Spleen (tissue), 11 donors: ENCODE data around the gene TSKU. TPM values are rescaled to one million over a fixed set of nuclear protein-coding genes. Genes with fewer than 3 reads are reported as not detected.

Experiments used
- DNase-seq: peaks from one replicate; pipeline ENCODE4 v3.0.0-alpha.2; 2020
- H3K27ac ChIP-seq, 8 donors: fragments of 200-600 bp; sonication (generic) in 7 of 8; 1 replicate in 4 of 8; 2 replicates in 4 of 8; pipeline versions ENCODE4 v1.5.0 to v1.8.0; 2016 to 2021; ENCODE audit warnings: inconsistent platforms in 4 of 8, mild to moderate bottlenecking in 4 of 8, moderate library complexity in 1 of 8
- H3K27me3 ChIP-seq, 7 donors: fragments of 200-600 bp; sonication (generic) in 6 of 7; replicated peaks in 1 of 7; 1 replicate in 4 of 7; 2 replicates in 3 of 7; pipeline versions ENCODE4 v1.5.0 to v1.8.0; 2016 to 2021; ENCODE audit warnings: inconsistent platforms in 3 of 7, mild to moderate bottlenecking in 1 of 7
- H3K36me3 ChIP-seq, 6 donors: fragments of 200-600 bp; sonication (generic) in 5 of 6; 1 replicate in 4 of 6; 2 replicates in 2 of 6; pipeline versions ENCODE4 v1.5.0 to v1.8.0; 2016 to 2021; ENCODE audit warnings: inconsistent platforms in 2 of 6
- H3K4me1 ChIP-seq, 6 donors: fragments of 200-600 bp; sonication (generic) in 5 of 6; 1 replicate in 3 of 6; 2 replicates in 3 of 6; pipeline versions ENCODE4 v1.5.0 to v1.8.0; 2016 to 2021; ENCODE audit warnings: inconsistent platforms in 3 of 6
- H3K4me3 ChIP-seq, 8 donors: fragments of 200-600 bp; sonication (generic) in 7 of 8; 1 replicate in 4 of 8; 2 replicates in 4 of 8; pipeline versions ENCODE4 v1.5.0 to v1.8.0; 2016 to 2021; ENCODE audit warnings: inconsistent platforms in 4 of 8, mild to moderate bottlenecking in 4 of 8, moderate library complexity in 2 of 8
- H3K9me3 ChIP-seq, 8 donors: fragments of 200-600 bp; sonication (generic) in 7 of 8; 1 replicate in 4 of 8; 2 replicates in 4 of 8; pipeline versions ENCODE4 v1.5.0 to v1.8.0; 2016 to 2021; ENCODE audit warnings: inconsistent platforms in 4 of 8
- CTCF ChIP-seq, 11 experiments: fragments of 200-600 bp in 7 of 11; fragments of 450-650 bp in 4 of 11; sonication (generic) in 4 of 11; IDR thresholded peaks in 8 of 11; conservative IDR thresholded peaks in 3 of 11; 1 replicate in 7 of 11; 2 replicates in 4 of 11; pipeline versions ENCODE4 v1.4.0 to v1.8.0; 2016 to 2021; ENCODE audit warnings: antibody characterized with exemption in 11 of 11, inconsistent platforms in 4 of 11, mild to moderate bottlenecking in 1 of 11
- POLR2A ChIP-seq, 3 donors: fragments of 450-650 bp; IDR thresholded peaks; one replicate each; pipeline ENCODE4 v1.5.1; 2017; ENCODE audit warnings: antibody characterized with exemption in 3 of 3, mild to moderate bottlenecking in 1 of 3
- POLR2AphosphoS5 ChIP-seq, 3 donors: sonication (generic); formaldehyde crosslinking; IDR thresholded peaks; one replicate each; pipeline ENCODE4 v1.5.1; 2017; ENCODE audit warnings: antibody characterized with exemption in 3 of 3
- WGBS, 5 donors: extraction: QIAGEN DNeasy Blood & Tissue Kit in 3 of 5; methylation state at CpG; one replicate each; pipeline versions ENCODE4 v1.1.5 to v1.1.7; 2013 to 2018; 5-methylcytosine and 5-hydroxymethylcytosine counted together
- intact Hi-C: fragments of 100-400 bp; cut with DNase I; formaldehyde crosslinking; loops from one replicate; pipeline ENCODE4 v1.15.0; 2023; ENCODE audit warnings: low total_unique reads
- polyA plus RNA-seq, 3 donors: library from polyadenylated mRNA; stranded (reverse); fragments of 200-250 nt; gene quantifications; one replicate each; pipeline ENCODE4 v1.2.1, GENCODE V29; 2013
- total RNA-seq, 7 donors: library from RNA; depleted of rRNA in 3 of 7; stranded (reverse); fragments of >200 nt in 3 of 7; fragmentation: NEBNext Ultra II Directional in 4 of 7; extraction: Animal tissue kit (Norgen Biotek cat#: 25700) in 4 of 7; gene quantifications; one replicate each; pipeline versions ENCODE4 v1.1.0 to v1.2.1, GENCODE V29; 2016 to 2021
- donor health status: healthy with polysubstance abuse.
- donor health status: DM: no; HTN: no; CAD: no; lungs with moderate emphysema.
- donor health status: DM: no; HTN: no; CAD: no.
- donor health status: Bipolar disorder and iron deficiency.
- donor health status: healthy.
- donor health status: DM: no; HTN: no; CAD: no.
- donor health status: DM: yes; HTN: yes; CAD: no.

The TSKU gene
- total and polyA plus RNA-seq, 10 donors: 1.1 to 18.6 (median 11.4) TPM

GRCh38 chr11:76761718-76762355 is 21.3 kb upstream of the TSKU start:
- no peak for TF ChIP-seq CTCF (IDR thresholded peaks at IDR 0.05 in 8 of 11, conservative IDR thresholded peaks at IDR 0.05 in 3 of 11)
- TF ChIP-seq POLR2A (IDR thresholded peaks at IDR 0.05): no peak
- TF ChIP-seq POLR2AphosphoS5 (IDR thresholded peaks at IDR 0.05): no peak
- no peak for DNase-seq
- no peaks in the 10 kb centered on the region for H3K27me3 ChIP-seq
- no peaks in the 10 kb centered on the region for H3K9me3 ChIP-seq
- intact Hi-C loops: no loop called here
- H3K4me3 ChIP-seq: no peak overlapping the region
- no peaks in the 10 kb centered on the region for H3K36me3 ChIP-seq
- H3K4me1 ChIP-seq: peaks cover 6 to 36% (median 24%) of the 10 kb centered on the region in 6 donors
- H3K27ac ChIP-seq: no peak overlapping the region
- WGBS, 5 donors: 84 to 89% (median 88%) methylated on average over 2 of the region's 2 CpGs

- Histone ChIP-seq H3K27ac (no peak overlapping the region), H3K9me3 (no peaks in the 10 kb centered on the region), H3K36me3 (no peaks in the 10 kb centered on the region), H3K27me3 (no peaks in the 10 kb centered on the region), H3K4me3 (no peak overlapping the region), H3K4me1 (peaks cover 7 to 41% (median 27%) of the 10 kb centered on the region in 6 donors)
- intact Hi-C loops: no loop called here
- TF ChIP-seq POLR2A (IDR thresholded peaks at IDR 0.05) (no peak), POLR2AphosphoS5 (IDR thresholded peaks at IDR 0.05) (no peak), CTCF (IDR thresholded peaks at IDR 0.05 in 8 of 11, conservative IDR thresholded peaks at IDR 0.05 in 3 of 11) (no peak)
- WGBS, 5 donors: 86 to 94% (median 88%) methylated on average over 5 of the region's 5 CpGs
- DNase-seq: no peak
Measured at GRCh38 chr11:76762356-76762752, 20.8 kb upstream of the TSKU start.

DNA sequence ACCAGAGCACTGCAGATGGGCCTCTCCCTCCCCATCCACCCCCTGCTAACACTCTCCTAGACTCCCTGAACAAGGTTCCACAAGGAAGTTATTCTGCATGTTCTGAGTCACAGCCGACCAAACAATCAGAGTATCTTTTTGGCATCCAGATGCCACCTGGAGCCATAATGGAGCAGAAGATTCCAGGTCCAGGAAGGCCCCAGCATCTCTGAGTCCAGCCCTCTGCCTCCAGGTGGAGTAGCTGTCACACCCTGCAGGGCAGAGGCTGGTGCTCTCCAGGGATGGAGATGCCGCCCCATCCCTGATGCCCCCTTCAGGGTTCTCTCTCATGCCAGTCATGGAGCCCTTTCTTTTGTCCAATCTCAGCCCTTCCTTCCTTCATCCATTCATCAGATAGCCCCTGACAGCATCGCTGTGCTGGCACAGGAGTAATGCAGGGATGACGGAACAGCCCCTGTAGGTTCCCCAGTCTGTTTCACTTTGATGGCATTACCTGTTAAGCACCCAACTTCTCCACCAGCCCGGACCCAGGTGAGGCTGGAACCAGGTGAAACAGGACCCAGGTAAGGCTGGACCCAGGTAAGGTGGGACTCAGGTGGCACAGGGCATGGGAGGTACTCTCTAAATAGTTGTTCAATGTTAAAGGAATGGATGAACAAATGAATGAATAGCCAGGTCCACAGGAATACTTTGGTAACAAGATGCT is 20.1 kb upstream of the TSKU start:
- WGBS, 5 donors: 82 to 92% (median 91%) methylated on average over 5 of the region's 5 CpGs
- Histone ChIP-seq H3K27me3 (no peaks in the 10 kb centered on the region), H3K4me1 (peaks cover 13 to 48% (median 33%) of the 10 kb centered on the region in 6 donors), H3K36me3 (no peaks in the 10 kb centered on the region), H3K4me3 (no peak overlapping the region), H3K27ac (no peak overlapping the region), H3K9me3 (no peaks in the 10 kb centered on the region)
- peak; percentile 34 for DNase-seq
- no peak for TF ChIP-seq POLR2A (IDR thresholded peaks at IDR 0.05)
- no peak for TF ChIP-seq CTCF (IDR thresholded peaks at IDR 0.05 in 8 of 11, conservative IDR thresholded peaks at IDR 0.05 in 3 of 11)
- no peak for TF ChIP-seq POLR2AphosphoS5 (IDR thresholded peaks at IDR 0.05)
- intact Hi-C loops: no loop called here

GRCh38 chr11:76763573-76764346 is 19.4 kb upstream of the TSKU start:
- WGBS, 5 donors: 39 to 57% (median 49%) methylated on average over 4 to 5 of the region's 5 CpGs
- peak; percentile 41 for DNase-seq
- Histone ChIP-seq H3K27me3 (no peaks in the 10 kb centered on the region), H3K36me3 (no peaks in the 10 kb centered on the region), H3K4me1 (peaks cover 21 to 55% (median 39%) of the 10 kb centered on the region in 6 donors), H3K9me3 (no peaks in the 10 kb centered on the region), H3K27ac (peak overlapping the region in 1 of 8 donors; percentile 6), H3K4me3 (no peak overlapping the region)
- no peak for TF ChIP-seq POLR2A (IDR thresholded peaks at IDR 0.05)
- peak in 1 of 3 donors; percentile 30 for TF ChIP-seq POLR2AphosphoS5 (IDR thresholded peaks at IDR 0.05)
- intact Hi-C loops: no loop called here
